ENCODE measurements around the gene SPATS2L.

DNA sequence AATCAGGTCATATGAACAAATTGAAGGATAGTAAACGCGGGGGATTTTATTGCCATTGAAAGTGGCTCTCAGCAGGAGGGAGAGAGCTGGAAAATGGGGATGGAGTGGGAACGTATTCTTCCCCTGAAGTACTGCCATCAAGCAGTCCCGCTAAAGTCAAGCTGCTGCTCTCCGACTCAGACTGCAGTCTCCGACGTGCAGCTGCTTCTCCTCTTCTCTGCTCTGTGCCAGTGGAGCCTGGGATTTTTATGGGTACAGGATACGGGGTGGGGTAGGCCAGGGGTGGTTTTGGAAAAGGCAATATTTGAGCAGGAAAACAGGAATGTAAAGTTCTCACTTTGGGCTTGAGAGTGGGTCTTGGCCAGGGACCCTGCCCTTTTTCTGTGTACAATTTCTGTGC, 170.3 kb downstream of the SPATS2L start:
- TF ChIP-seq, protein P1, sequence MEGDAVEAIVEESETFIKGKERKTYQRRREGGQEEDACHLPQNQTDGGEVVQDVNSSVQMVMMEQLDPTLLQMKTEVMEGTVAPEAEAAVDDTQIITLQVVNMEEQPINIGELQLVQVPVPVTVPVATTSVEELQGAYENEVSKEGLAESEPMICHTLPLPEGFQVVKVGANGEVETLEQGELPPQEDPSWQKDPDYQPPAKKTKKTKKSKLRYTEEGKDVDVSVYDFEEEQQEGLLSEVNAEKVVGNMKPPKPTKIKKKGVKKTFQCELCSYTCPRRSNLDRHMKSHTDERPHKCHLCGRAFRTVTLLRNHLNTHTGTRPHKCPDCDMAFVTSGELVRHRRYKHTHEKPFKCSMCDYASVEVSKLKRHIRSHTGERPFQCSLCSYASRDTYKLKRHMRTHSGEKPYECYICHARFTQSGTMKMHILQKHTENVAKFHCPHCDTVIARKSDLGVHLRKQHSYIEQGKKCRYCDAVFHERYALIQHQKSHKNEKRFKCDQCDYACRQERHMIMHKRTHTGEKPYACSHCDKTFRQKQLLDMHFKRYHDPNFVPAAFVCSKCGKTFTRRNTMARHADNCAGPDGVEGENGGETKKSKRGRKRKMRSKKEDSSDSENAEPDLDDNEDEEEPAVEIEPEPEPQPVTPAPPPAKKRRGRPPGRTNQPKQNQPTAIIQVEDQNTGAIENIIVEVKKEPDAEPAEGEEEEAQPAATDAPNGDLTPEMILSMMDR (IDR thresholded peaks at IDR 0.05) = no peak
- no peak for TF ChIP-seq POLR2A (IDR thresholded peaks at IDR 0.05)
